ENCODE results near the gene VPS52. TPM values are rescaled to one million over a fixed set of nuclear protein-coding genes. Genes with fewer than 3 reads are reported as not detected.

The VPS52 gene
- total RNA-seq, 4 donors from 2014 or later: 37.7 to 46.5 (median 45.2) TPM

- H3K4me3 ChIP-seq: peak overlapping the region; percentile 36 to 63 (median 52)
- peak overlapping the region; percentile 83 to 95 (median 90) for H3K27ac ChIP-seq
- no peaks in the 10 kb centered on the region for H3K27me3 ChIP-seq
- H3K36me3 ChIP-seq: peaks cover 0 to 37% (median 17%) of the 10 kb centered on the region in 3 donors
- no peak for DNase-seq (ENCODE audit: low spot score in 2 of 2)
- WGBS, 2 donors: 63 to 66% methylated on average over 8 of the region's 8 CpGs
- no peaks in the 10 kb centered on the region for H3K9me3 ChIP-seq
- peaks cover 0 to 73% (median 44%) of the 10 kb centered on the region in 4 donors for H3K4me1 ChIP-seq
- TF ChIP-seq CTCF (IDR thresholded peaks at IDR 0.05) (no peak), POLR2A (IDR thresholded peaks at IDR 0.05) (no peak), EP300 (IDR thresholded peaks at IDR 0.05) (no peak)
These were observed 46.9 kb upstream of the VPS52 start for GRCh38 chr6:33318426-33319073.

- 2% methylated on average over 23 to 31 of the region's 44 CpGs for WGBS, 2 donors
- H3K4me1 ChIP-seq: peaks cover 0 to 71% (median 43%) of the 10 kb centered on the region in 4 donors
- peak; percentile 99 for DNase-seq (ENCODE audit: low spot score in 2 of 2)
These were observed 46.2 kb upstream of the VPS52 start, which contains the start of gene ZBTB22 for GRCh38 chr6:33317669-33318425. Gene ZBTB22, minus strand, starts transcription at chr6:33317744. Its CDS starts 828 bp downstream, at chr6:33316916.

GRCh38 chr6:33317419-33317668 lies 45.7 kb upstream of the VPS52 start:
- Histone ChIP-seq H3K36me3 (peaks cover 0 to 37% (median 17%) of the 10 kb centered on the region in 3 donors), H3K4me3 (peak overlapping the region; percentile 36 to 63 (median 52)), H3K27me3 (no peaks in the 10 kb centered on the region), H3K27ac (peak overlapping the region; percentile 83 to 95 (median 90)), H3K9me3 (no peaks in the 10 kb centered on the region), H3K4me1 (peaks cover 0 to 76% (median 46%) of the 10 kb centered on the region in 4 donors)
- TF ChIP-seq CTCF (IDR thresholded peaks at IDR 0.05): no peak
- no peak for TF ChIP-seq EP300 (IDR thresholded peaks at IDR 0.05)
- TF ChIP-seq POLR2A (IDR thresholded peaks at IDR 0.05): no peak
- no peak for DNase-seq (ENCODE audit: low spot score in 2 of 2)
- WGBS, 2 donors: 0 to 3% methylated on average over 9 to 11 of the region's 27 CpGs

More at GRCh38 chr6:33317669-33318425, 46.2 kb upstream of the VPS52 start, which contains the start of gene ZBTB22:
- H3K4me3 ChIP-seq: peak within 1 kb of the TSS; percentile 36 to 63 (median 52)
- H3K27ac ChIP-seq: peak within 1 kb of the TSS; percentile 83 to 95 (median 90)
- H3K36me3 ChIP-seq: peaks cover 0 to 37% (median 17%) of the 10 kb centered on the region in 3 donors
- TF ChIP-seq POLR2A (IDR thresholded peaks at IDR 0.05): peak in 1 of 2 donors; percentile 41
- TF ChIP-seq EP300 (IDR thresholded peaks at IDR 0.05): peak; percentile 44 to 93
- peak in 1 of 5 experiments; percentile 11 for TF ChIP-seq CTCF (IDR thresholded peaks at IDR 0.05)
- H3K27me3 ChIP-seq: no peaks in the 10 kb centered on the region
- no peaks in the 10 kb centered on the region for H3K9me3 ChIP-seq

- Histone ChIP-seq H3K27me3 (no peaks in the 10 kb centered on the region), H3K9me3 (no peaks in the 10 kb centered on the region), H3K27ac (peak overlapping the region; percentile 83 to 95 (median 90)), H3K4me3 (peak overlapping the region; percentile 36 to 63 (median 52)), H3K4me1 (peaks cover 0 to 77% (median 47%) of the 10 kb centered on the region in 4 donors), H3K36me3 (peaks cover 0 to 37% (median 17%) of the 10 kb centered on the region in 3 donors)
- WGBS, 2 donors: 72 to 76% methylated on average over 19 of the region's 19 CpGs
- no peak for DNase-seq (ENCODE audit: low spot score in 2 of 2)
- TF ChIP-seq CTCF (IDR thresholded peaks at IDR 0.05): no peak
- TF ChIP-seq POLR2A (IDR thresholded peaks at IDR 0.05): no peak
- TF ChIP-seq EP300 (IDR thresholded peaks at IDR 0.05): no peak
These were observed 45.1 kb upstream of the VPS52 start for GRCh38 chr6:33316603-33317418.
